Coronary artery (tissue), 2 donors: ENCODE measurements around the gene ALPP.

ENCODE experiments used
- DNase-seq: peaks from one replicate; pipeline ENCODE4 v3.0.0-alpha.2; 2017; ENCODE audit warnings: low spot score
- H3K27ac ChIP-seq, 2 donors: fragments of 200-600 bp; sonication (generic); one replicate each; pipeline ENCODE4 v1.5.1; 2016 to 2019
- H3K4me3 ChIP-seq: fragments of 200-600 bp; sonication (generic); 2 replicates; pipeline ENCODE4 v1.5.1; 2016; ENCODE audit warnings: mild to moderate bottlenecking, moderate library complexity
- TF ChIP-seq, protein P1 (sequence below): fragments of 200-600 bp; sonication (generic); IDR thresholded peaks from one replicate; pipeline ENCODE4 v1.5.1; 2019; ENCODE audit warnings: antibody characterized with exemption

The ALPP gene

DNA sequence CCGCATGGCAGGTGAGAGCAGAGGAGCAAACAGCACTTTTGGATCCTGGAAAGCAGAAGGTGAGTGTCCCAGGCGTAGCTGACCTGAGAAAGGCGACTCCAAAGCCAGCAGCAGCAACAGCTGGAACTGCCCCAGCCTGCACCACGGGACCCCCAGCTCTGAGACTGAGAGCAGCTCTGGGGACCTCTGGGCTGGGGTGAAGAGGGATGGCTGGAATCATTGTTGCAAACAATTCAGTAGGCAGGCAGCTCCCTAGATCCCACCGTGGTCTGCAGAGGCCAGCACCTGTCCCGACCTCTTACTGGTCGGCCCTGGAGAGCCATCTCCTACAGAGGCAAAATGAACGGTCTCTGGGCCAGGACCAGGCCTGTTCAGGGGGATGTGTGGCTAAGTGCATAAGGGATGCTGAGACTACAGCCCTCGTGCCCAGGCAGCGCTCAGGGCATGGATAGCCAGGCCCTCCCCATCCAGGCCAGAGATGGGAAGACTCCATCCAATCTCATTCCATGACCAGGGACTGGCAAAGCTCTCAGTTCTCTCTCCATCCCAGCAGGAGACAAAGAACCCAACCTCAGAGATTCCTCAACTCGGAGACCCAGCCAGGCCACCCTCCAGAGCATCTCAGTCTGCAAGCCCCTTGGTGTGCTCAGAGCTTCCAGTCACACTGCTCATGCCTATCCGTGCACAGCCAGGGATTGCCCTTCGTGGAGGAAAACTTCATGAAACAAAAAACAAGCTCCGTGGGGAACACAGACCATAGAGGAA, 38.2 kb upstream of the ALPP start:
- no peak for DNase-seq
- Histone ChIP-seq H3K4me3 (no peak overlapping the region), H3K27ac (no peak overlapping the region)
- TF ChIP-seq, protein P1, sequence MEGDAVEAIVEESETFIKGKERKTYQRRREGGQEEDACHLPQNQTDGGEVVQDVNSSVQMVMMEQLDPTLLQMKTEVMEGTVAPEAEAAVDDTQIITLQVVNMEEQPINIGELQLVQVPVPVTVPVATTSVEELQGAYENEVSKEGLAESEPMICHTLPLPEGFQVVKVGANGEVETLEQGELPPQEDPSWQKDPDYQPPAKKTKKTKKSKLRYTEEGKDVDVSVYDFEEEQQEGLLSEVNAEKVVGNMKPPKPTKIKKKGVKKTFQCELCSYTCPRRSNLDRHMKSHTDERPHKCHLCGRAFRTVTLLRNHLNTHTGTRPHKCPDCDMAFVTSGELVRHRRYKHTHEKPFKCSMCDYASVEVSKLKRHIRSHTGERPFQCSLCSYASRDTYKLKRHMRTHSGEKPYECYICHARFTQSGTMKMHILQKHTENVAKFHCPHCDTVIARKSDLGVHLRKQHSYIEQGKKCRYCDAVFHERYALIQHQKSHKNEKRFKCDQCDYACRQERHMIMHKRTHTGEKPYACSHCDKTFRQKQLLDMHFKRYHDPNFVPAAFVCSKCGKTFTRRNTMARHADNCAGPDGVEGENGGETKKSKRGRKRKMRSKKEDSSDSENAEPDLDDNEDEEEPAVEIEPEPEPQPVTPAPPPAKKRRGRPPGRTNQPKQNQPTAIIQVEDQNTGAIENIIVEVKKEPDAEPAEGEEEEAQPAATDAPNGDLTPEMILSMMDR: no peak

DNA sequence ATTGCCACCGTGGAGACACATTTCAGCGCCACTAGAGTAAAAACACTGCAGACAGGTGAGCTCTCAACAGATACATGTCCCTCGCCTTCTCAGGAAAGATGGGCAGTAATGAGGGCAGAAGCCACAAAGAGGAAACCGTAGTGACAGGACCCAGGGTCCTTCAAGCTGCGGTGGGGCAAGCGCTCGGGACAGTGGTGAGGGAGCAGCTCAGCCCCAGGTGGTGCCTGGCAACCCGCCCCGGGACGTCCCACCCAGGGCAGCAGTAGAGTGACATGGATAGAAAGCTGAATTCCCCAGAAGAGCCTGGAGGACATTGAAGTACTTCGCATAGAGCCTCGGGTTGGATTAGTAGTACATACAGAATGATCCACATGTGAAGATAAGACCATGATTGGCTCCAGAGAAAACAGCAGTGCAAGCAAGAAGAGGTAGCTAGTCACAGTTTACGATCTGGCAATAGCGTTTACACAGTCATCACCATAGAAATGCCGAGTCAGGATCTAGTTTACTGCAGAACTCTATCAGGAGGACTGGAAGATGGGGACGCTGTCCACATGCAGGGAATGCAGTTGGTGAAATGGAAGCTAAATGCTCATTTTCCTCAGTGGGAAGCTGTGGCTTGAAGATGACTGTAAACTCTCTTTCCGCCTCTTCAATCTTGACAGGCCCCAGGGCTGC, 37.4 kb upstream of the ALPP start:
- TF ChIP-seq, protein P1: no peak

DNA sequence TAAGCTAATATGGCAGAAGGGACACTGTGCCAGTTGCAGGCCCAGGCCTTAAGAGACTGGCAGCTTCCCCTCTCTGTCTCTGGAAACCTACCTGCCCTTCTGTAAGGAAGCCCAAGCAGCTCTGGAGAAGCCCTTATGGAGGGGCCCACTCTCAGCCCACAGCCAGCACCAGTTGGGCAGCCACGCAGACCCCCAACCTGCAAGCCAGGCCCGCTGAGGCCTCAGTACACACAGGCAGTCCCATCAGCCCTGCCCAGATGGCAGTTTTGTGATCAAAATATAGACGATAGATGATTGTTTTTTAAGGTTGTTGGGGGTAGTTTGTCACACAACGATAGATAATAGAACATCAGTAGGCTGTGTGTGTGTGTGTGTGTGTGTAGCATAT, 36.8 kb upstream of the ALPP start:
- TF ChIP-seq, protein P1: no peak
- Histone ChIP-seq H3K27ac (no peak overlapping the region), H3K4me3 (no peak overlapping the region)
- no peak for DNase-seq

More for the DNA sequence above, 37.4 kb upstream of the ALPP start:
- Histone ChIP-seq H3K4me3 (no peak overlapping the region), H3K27ac (no peak overlapping the region)
- DNase-seq: no peak

DNA sequence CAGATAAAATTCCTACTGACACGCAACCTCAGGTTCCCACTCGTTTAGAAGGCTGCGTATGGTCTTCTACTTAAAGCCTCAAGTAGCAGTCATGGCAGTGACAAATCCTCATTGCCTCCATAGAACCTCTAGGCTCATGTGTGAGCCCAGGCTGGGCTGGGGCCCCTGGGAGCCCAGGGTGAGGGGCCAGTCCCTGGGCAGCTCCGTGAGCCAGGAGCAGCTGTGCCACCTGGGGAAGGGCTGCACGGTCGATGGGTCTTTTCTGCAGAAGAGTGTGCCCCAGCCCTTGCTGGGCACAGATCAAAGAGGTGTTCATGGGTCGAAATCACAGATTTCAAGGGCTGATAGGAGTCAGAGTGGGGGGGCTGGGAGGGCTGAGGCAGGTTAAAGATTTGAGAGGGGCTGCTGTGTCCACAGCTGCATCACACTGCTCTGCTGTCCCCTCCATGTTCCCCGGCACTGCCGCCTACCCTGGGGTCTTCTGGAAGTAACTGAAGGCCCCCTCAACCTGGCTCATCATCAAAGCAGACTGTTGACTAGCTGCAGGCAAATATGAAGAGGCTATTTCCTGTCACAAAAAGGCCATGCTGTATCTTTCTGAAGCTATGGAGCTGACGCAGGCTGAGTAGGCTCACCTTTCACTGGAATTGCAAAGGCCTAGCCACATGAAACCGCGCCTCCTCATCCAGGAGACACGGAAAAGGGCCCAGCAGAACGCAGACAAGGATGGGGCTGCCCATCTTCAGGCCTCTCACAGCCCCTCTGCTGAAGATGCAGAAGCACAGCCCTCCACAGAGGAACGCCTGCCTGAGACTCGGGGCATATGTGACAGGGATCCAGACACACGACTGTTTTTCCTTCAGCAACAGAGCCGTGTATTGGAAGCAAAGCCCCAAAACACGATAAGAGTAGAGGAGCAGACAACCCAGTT, 35.7 kb upstream of the ALPP start:
- no peak for DNase-seq
- TF ChIP-seq, protein P1: no peak
- no peak overlapping the region for H3K27ac ChIP-seq
- H3K4me3 ChIP-seq: no peak overlapping the region

DNA sequence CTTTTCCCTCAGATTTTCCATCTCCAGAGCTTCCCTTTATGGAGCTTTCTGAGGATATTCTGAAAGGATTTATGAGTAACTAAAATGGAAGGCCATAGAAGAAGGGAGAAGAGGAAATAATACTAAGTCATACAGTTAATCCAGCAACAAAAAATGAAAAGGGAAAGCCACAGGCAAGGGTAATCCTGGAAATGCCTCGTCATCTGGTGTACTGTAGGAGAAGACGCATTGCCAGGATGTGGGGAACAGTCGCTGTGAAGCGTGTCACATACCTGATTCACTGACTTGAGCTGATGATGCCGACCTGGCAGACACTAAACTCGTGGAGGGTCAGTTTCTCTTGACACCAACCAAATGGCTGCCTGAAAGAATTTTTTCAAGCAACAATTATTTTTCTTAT, 34.7 kb upstream of the ALPP start:
- no peak overlapping the region for H3K27ac ChIP-seq
- TF ChIP-seq, protein P1: no peak
- DNase-seq: no peak
- no peak overlapping the region for H3K4me3 ChIP-seq

DNA sequence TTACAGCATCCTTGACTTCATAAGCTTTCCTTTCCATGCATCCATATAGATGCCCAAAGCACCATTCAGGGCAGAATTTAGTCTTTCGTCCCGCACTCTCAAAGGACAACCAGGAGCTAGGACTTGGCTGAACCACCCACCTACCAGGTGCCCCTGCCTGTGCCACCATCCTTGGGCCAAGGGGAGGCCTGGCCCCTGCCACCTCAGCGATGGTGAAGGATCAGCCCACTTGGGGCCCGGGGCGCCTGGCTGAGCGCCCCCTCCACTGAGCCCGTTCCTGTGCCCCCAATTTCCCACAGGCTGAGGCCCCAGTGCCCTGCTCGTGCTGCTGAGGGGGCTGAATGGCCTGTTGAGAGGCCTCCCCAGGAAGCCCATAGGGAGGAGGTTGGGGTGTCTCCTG, 33.3 kb upstream of the ALPP start:
- no peak overlapping the region for H3K4me3 ChIP-seq
- TF ChIP-seq, protein P1: no peak
- no peak overlapping the region for H3K27ac ChIP-seq
- no peak for DNase-seq
